ENCODE data around the gene NUP210L. TPM values are rescaled to one million over a fixed set of nuclear protein-coding genes. Genes with fewer than 3 reads are reported as not detected.

The NUP210L gene
- total RNA-seq, 2 experiments from 2014 or later, result 0.03 to 0.06 TPM

DNA sequence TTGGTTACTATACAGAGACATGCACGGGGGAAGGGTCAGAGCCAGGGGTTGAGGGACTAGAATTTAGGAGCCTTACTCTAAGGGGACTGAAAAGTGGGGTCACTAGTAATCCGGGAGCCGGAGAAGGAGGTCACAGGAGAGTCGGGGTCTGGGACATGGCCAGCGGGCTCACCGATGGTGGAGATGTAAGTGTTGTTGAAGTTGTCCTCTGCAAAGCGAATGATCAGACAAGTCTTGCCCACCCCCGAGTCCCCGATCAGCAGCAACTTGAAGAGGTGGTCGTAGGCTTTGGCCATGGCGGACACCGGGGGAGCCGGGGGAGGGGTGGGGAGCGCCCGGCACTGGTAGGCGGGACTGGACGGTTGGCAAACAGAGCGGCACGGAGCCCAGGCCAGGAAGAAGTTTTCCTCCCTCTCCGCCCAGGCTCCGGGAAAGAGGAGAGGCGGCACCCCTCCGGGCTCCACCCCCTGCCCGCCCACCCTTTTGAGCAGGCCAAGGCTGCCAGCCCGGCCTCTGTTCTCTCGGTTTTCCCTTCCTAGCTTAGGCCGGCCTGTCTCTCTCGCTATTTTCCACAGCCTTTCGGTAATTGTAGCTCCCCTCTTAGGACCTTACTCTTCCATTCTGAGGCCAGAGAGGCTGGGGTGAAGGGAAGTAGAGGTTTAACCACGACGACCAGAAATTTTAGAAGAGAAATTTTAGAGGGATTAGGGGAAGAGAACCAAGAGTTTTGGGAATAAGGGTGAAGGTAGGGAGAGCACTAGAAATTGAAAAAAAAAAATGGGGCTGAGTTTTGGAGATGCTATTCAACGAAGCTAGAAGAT is 168.7 kb downstream of the NUP210L start, which contains the start of gene RAB13:
Gene RAB13, minus strand, starts transcription at position 399 of the 821 bp plus-strand sequence. Its CDS starts 103 bp downstream, at position 296.
- Histone ChIP-seq H3K27ac (ENCODE audit: low read depth, low read length, poor library complexity, severe bottlenecking) (peak within 1 kb of the TSS; percentile 77), H3K4me2 (ENCODE audit: low read length) (peak within 1 kb of the TSS; percentile 64), H3K79me2 (ENCODE audit: insufficient read depth, low read depth, low read length) (peaks cover 6% of the 10 kb centered on the region), H3K4me3 (ENCODE audit: low read depth, low read length, poor library complexity, severe bottlenecking) (peak within 1 kb of the TSS; percentile 43), H3K9me3 (ENCODE audit: low read length) (no peaks in the 10 kb centered on the region), H2AFZ (ENCODE audit: low read length) (peak within 1 kb of the TSS; percentile 98), H3K36me3 (ENCODE audit: insufficient read depth, low read length) (peaks cover 5% of the 10 kb centered on the region), H3K9me2 (ENCODE audit: insufficient read depth, low read length) (no peaks in the 10 kb centered on the region), H4K20me1 (ENCODE audit: insufficient read depth, low read length) (no peaks in the 10 kb centered on the region), H3K4me1 (ENCODE audit: insufficient read depth, low read length, poor library complexity, severe bottlenecking) (peaks cover 37% of the 10 kb centered on the region)
- no peak for DNase-seq (ENCODE audit: low spot score)
- intact Hi-C loops (cut with micrococcal nuclease; ENCODE audit: unreplicated experiment), result loop anchor here (1.0 to 10.0 kb wide), 6 partner anchors 39 to 471 kb away; partner anchors contain the start of gene DENND4B
- no TSS peak for BruUV-seq (replicated peaks)
- POLR2A ChIA-PET, result interaction anchor here (0.9 to 1.9 kb wide), 7 partner anchors 8 to 220 kb away, joined by 3 to 5 read pairs (median 4); partner anchors contain the start of genes JTB and SLC39A1
- TF ChIP-seq, protein P1, sequence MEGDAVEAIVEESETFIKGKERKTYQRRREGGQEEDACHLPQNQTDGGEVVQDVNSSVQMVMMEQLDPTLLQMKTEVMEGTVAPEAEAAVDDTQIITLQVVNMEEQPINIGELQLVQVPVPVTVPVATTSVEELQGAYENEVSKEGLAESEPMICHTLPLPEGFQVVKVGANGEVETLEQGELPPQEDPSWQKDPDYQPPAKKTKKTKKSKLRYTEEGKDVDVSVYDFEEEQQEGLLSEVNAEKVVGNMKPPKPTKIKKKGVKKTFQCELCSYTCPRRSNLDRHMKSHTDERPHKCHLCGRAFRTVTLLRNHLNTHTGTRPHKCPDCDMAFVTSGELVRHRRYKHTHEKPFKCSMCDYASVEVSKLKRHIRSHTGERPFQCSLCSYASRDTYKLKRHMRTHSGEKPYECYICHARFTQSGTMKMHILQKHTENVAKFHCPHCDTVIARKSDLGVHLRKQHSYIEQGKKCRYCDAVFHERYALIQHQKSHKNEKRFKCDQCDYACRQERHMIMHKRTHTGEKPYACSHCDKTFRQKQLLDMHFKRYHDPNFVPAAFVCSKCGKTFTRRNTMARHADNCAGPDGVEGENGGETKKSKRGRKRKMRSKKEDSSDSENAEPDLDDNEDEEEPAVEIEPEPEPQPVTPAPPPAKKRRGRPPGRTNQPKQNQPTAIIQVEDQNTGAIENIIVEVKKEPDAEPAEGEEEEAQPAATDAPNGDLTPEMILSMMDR (conservative IDR thresholded peaks at IDR 0.05; ENCODE audit: low read length), result no peak
- no peak for TF ChIP-seq EZH2phosphoT487 (IDR thresholded peaks at IDR 0.05; ENCODE audit: borderline replicate concordance, low read depth, low read length)
- CTCF ChIA-PET (ENCODE audit: unreplicated experiment), result interaction anchor here (0.6 to 1.7 kb wide), 7 partner anchors 8 to 454 kb away, joined by 3 to 6 read pairs (median 3); partner anchors contain the start of gene JTB

DNA sequence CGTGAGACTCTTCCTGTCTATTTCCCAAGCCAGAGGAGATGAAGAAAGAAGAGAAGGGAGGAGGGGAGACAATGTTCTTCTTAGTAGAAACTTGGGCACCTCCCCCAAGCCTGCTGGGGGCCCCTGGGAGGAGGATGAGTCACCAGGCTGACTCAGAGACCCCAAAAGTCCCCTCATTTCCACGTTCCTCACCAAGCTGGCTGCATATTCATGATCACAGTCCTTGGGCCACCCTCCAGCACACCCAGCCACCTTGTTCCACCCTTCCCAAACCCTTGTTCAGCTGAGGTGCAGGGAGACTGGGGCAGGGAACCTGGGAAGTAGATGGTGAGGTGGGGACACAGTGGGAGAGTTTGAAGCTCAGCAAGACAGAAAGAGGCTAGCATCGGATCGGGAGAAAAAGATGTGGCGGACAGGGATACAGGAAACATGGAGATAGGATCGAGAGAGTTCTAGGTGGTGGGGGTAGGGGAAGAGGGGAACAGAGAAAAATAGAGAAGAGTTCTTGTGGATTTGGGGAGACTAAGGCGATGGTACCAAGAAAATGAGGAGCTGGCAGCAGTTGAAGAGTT is 169.4 kb downstream of the NUP210L start:
- H3K9me2 ChIP-seq (ENCODE audit: insufficient read depth, low read length), result no peaks in the 10 kb centered on the region
- no peak for DNase-seq (ENCODE audit: low spot score)
- H3K4me3 ChIP-seq (ENCODE audit: low read depth, low read length, poor library complexity, severe bottlenecking), result no peak overlapping the region
- POLR2A ChIA-PET, result interaction anchor here (1.0 to 1.8 kb wide), 3 partner anchors 8 to 22 kb away, joined by 4 to 5 read pairs (median 5); partner anchors contain the start of genes JTB and SLC39A1
- H3K27ac ChIP-seq (ENCODE audit: low read depth, low read length, poor library complexity, severe bottlenecking), result no peak overlapping the region
- H4K20me1 ChIP-seq (ENCODE audit: insufficient read depth, low read length), result no peaks in the 10 kb centered on the region
- H2AFZ ChIP-seq (ENCODE audit: low read length), result peak overlapping the region; percentile 98; the same call in 1 of the 2 replicates
- TF ChIP-seq EZH2phosphoT487 (IDR thresholded peaks at IDR 0.05; ENCODE audit: borderline replicate concordance, low read depth, low read length), result no peak
- TF ChIP-seq, protein P1 (conservative IDR thresholded peaks at IDR 0.05; ENCODE audit: low read length), result no peak
- H3K79me2 ChIP-seq (ENCODE audit: insufficient read depth, low read depth, low read length), result no peaks in the 10 kb centered on the region
- peaks cover 37% of the 10 kb centered on the region for H3K4me1 ChIP-seq (ENCODE audit: insufficient read depth, low read length, poor library complexity, severe bottlenecking)
- intact Hi-C loops (cut with micrococcal nuclease; ENCODE audit: unreplicated experiment), result loop anchor here (10.0 kb wide), 1 partner anchor 471 kb away; no protein-coding TSS in a partner anchor
- BruUV-seq (replicated peaks), result no TSS peak
- no peak overlapping the region; the same call in 1 of the 2 replicates for H3K4me2 ChIP-seq (ENCODE audit: low read length)
- H3K9me3 ChIP-seq (ENCODE audit: low read length), result no peaks in the 10 kb centered on the region
- CTCF ChIA-PET (ENCODE audit: unreplicated experiment), result interaction anchor here (0.8 kb wide), 1 partner anchor 187 kb away, joined by 3 read pairs; no protein-coding TSS in a partner anchor
- no peaks in the 10 kb centered on the region for H3K36me3 ChIP-seq (ENCODE audit: insufficient read depth, low read length)
